Activated CD4-positive, alpha-beta T cell treated with anti-CD3 and anti-CD28 coated beads for 36 hours (primary cell): ENCODE results near the gene RPS6KL1. TPM values are rescaled to one million over a fixed set of nuclear protein-coding genes. Genes with fewer than 3 reads are reported as not detected.
"Not testable (repeated sequence)": the region's sequence is repeated elsewhere in the genome, so short reads cannot be mapped to it uniquely, and the experiment has no call there.

Experiments
- ATAC-seq: fragments of 200-7000 bp; cut with Tn5 transposase; one replicate; pipeline ENCODE4 v1.10.0; 2021; ENCODE audit warnings: mild to moderate bottlenecking, moderate library complexity
- CTCF ChIA-PET: fragments of 350-600 bp; sonication (Branson Sonifier 250); formaldehyde crosslinking; loops from one replicate; lab custom pipeline; 2021; ENCODE audit warnings: antibody characterized with exemption; lab: Charles Lee
- POLR2A ChIA-PET: fragments of 350-600 bp; sonication (Branson Sonifier 250); formaldehyde crosslinking; loops from one replicate; lab custom pipeline; 2021; ENCODE audit warnings: antibody characterized with exemption, inconsistent platforms; lab: Charles Lee
- DNase-seq: peaks from one replicate; pipeline ENCODE4 v3.0.0-alpha.2; 2020
- H3K27ac Mint-ChIP-seq: one replicate; pipeline ENCODE4 v1.8.0; 2021; ENCODE audit warnings: mixed read lengths
- H3K27me3 Mint-ChIP-seq: one replicate; pipeline ENCODE4 v1.8.0; 2021; ENCODE audit warnings: mixed read lengths
- H3K36me3 Mint-ChIP-seq: one replicate; pipeline ENCODE4 v1.8.0; 2021; ENCODE audit warnings: low read depth, mixed read lengths
- H3K4me1 Mint-ChIP-seq: one replicate; pipeline ENCODE4 v1.8.0; 2021; ENCODE audit warnings: mixed read lengths
- H3K4me3 Mint-ChIP-seq: one replicate; pipeline ENCODE4 v1.8.0; 2021; ENCODE audit warnings: mild to moderate bottlenecking, moderate library complexity, mixed read lengths
- H3K9me3 Mint-ChIP-seq: one replicate; pipeline ENCODE4 v1.8.0; 2021; ENCODE audit warnings: low read depth, mixed read lengths
- intact Hi-C, 2 experiments: fragments of 100-400 bp; cut with DNase I in 1 of 2; cut with micrococcal nuclease in 1 of 2; formaldehyde crosslinking; loops; one replicate each; pipeline versions ENCODE4 v1.14.2 to v1.15.1; 2022 to 2024; cut with DNase I, micrococcal nuclease
- total RNA-seq, 2 experiments: library from RNA; stranded (reverse); gene quantifications; one replicate each; pipeline ENCODE4 v1.2.3, GENCODE V29; 2021

Gene RPS6KL1
- total RNA-seq, 2 experiments from 2014 or later, result 5.6 to 6.0 TPM

- Mint-ChIP-seq H3K4me3 (no peak overlapping the region), H3K4me1 (peaks cover 22% of the 10 kb centered on the region), H3K27ac (no peak overlapping the region), H3K9me3 (peaks cover 3% of the 10 kb centered on the region), H3K27me3 (no peaks in the 10 kb centered on the region), H3K36me3 (no peaks in the 10 kb centered on the region)
- CTCF ChIA-PET, result interaction anchor here (0.6 to 2.4 kb wide), 8 partner anchors 10 to 978 kb away, joined by 3 to 9 read pairs (median 3); partner anchors contain the start of gene RPS6KL1
- ATAC-seq (no peak), DNase-seq (no peak)
- intact Hi-C loops, result no loop called here
- POLR2A ChIA-PET, result no interaction called here
Observed at GRCh38 chr14:74934476-74935359, 11.7 kb upstream of the RPS6KL1 start.

- no peak for ATAC-seq
- intact Hi-C loops, result no loop called here
- H3K27ac Mint-ChIP-seq, result no peak overlapping the region
- ChIA-PET POLR2A (no interaction called here), CTCF (interaction anchor here (0.5 to 1.2 kb wide), 7 partner anchors 11 to 74 kb away, joined by 3 to 6 read pairs (median 3); partner anchors contain the start of gene RPS6KL1)
- no peak for DNase-seq
- no peaks in the 10 kb centered on the region for H3K36me3 Mint-ChIP-seq
- H3K9me3 Mint-ChIP-seq, result peaks cover 3% of the 10 kb centered on the region
- no peaks in the 10 kb centered on the region for H3K27me3 Mint-ChIP-seq
- peaks cover 25% of the 10 kb centered on the region for H3K4me1 Mint-ChIP-seq
- H3K4me3 Mint-ChIP-seq, result no peak overlapping the region
Observed at GRCh38 chr14:74934041-74934440, 11.0 kb upstream of the RPS6KL1 start.

GRCh38 chr14:74932936-74933335 is 9.9 kb upstream of the RPS6KL1 start:
- H3K4me3 Mint-ChIP-seq, ATAC-seq, H3K9me3 Mint-ChIP-seq, intact Hi-C loops, DNase-seq, H3K27ac Mint-ChIP-seq, POLR2A ChIA-PET, H3K36me3 Mint-ChIP-seq, H3K27me3 Mint-ChIP-seq: not testable (repeated sequence)
- CTCF ChIA-PET, result interaction anchor here (0.6 to 1.9 kb wide), 5 partner anchors 12 to 644 kb away, joined by 3 to 11 read pairs (median 3); partner anchors contain the start of gene YLPM1
- H3K4me1 Mint-ChIP-seq, result peaks cover 22% of the 10 kb centered on the region

- Mint-ChIP-seq H3K27me3 (no peaks in the 10 kb centered on the region), H3K36me3 (no peaks in the 10 kb centered on the region), H3K4me1 (peaks cover 19% of the 10 kb centered on the region), H3K4me3 (no peak overlapping the region), H3K9me3 (no peaks in the 10 kb centered on the region), H3K27ac (peak overlapping the region; percentile 12)
- DNase-seq, result no peak
- peak; percentile 57 for ATAC-seq
- CTCF ChIA-PET, result interaction anchor here (1.0 to 2.1 kb wide), 4 partner anchors 11 to 169 kb away, joined by 3 to 11 read pairs (median 7); partner anchors contain the start of gene YLPM1
- intact Hi-C loops, result no loop called here
- POLR2A ChIA-PET, result no interaction called here
Observed at GRCh38 chr14:74932401-74932901, 9.4 kb upstream of the RPS6KL1 start.

GRCh38 chr14:74931744-74932143 is 8.7 kb upstream of the RPS6KL1 start:
- H3K9me3 Mint-ChIP-seq, DNase-seq, intact Hi-C loops, H3K27me3 Mint-ChIP-seq, H3K4me3 Mint-ChIP-seq, ATAC-seq, POLR2A ChIA-PET, H3K36me3 Mint-ChIP-seq, H3K27ac Mint-ChIP-seq: not testable (repeated sequence)
- peaks cover 12% of the 10 kb centered on the region for H3K4me1 Mint-ChIP-seq
- CTCF ChIA-PET, result interaction anchor here (0.6 to 2.1 kb wide), 6 partner anchors 11 to 214 kb away, joined by 3 to 11 read pairs (median 5); partner anchors contain the start of gene YLPM1

GRCh38 chr14:74929242-74929641 is 6.2 kb upstream of the RPS6KL1 start:
- H3K4me3 Mint-ChIP-seq, result no peak overlapping the region
- peaks cover 3% of the 10 kb centered on the region for H3K27me3 Mint-ChIP-seq
- ATAC-seq (no peak), DNase-seq (no peak)
- H3K27ac Mint-ChIP-seq, result no peak overlapping the region
- no peaks in the 10 kb centered on the region for H3K9me3 Mint-ChIP-seq
- intact Hi-C loops, result no loop called here
- no peaks in the 10 kb centered on the region for H3K36me3 Mint-ChIP-seq
- ChIA-PET POLR2A (interaction anchor here (0.6 kb wide), 1 partner anchor 19 kb away, joined by 3 read pairs; no protein-coding TSS in a partner anchor), CTCF (interaction anchor here (1.0 to 1.3 kb wide), 2 partner anchors 24 to 73 kb away, joined by 3 to 4 read pairs; no protein-coding TSS in a partner anchor)
- peaks cover 10% of the 10 kb centered on the region for H3K4me1 Mint-ChIP-seq

- H3K4me3 Mint-ChIP-seq, result no peak overlapping the region
Observed at GRCh38 chr14:74927225-74927624, 4.2 kb upstream of the RPS6KL1 start.

GRCh38 chr14:74924061-74924460 is 1.0 kb upstream of the RPS6KL1 start:
- H3K4me3 Mint-ChIP-seq, result no peak overlapping the region
- H3K36me3 Mint-ChIP-seq, result no peaks in the 10 kb centered on the region
- DNase-seq (no peak), ATAC-seq (no peak)
- H3K27me3 Mint-ChIP-seq, result peaks cover 6% of the 10 kb centered on the region
- intact Hi-C loops, result no loop called here
- peaks cover 11% of the 10 kb centered on the region for H3K4me1 Mint-ChIP-seq
- no peaks in the 10 kb centered on the region for H3K9me3 Mint-ChIP-seq
- CTCF ChIA-PET, result interaction anchor here (1.0 to 3.1 kb wide), 5 partner anchors 10 to 63 kb away, joined by 3 to 23 read pairs (median 7); no protein-coding TSS in a partner anchor
- H3K27ac Mint-ChIP-seq, result no peak overlapping the region
- POLR2A ChIA-PET, result interaction anchor here (0.6 kb wide), 1 partner anchor 61 kb away, joined by 3 read pairs; no protein-coding TSS in a partner anchor

More at GRCh38 chr14:74927225-74927624, 4.2 kb upstream of the RPS6KL1 start:
- Mint-ChIP-seq H3K27ac (no peak overlapping the region), H3K27me3 (peaks cover 6% of the 10 kb centered on the region), H3K4me1 (peaks cover 11% of the 10 kb centered on the region), H3K36me3 (no peaks in the 10 kb centered on the region), H3K9me3 (no peaks in the 10 kb centered on the region)
- POLR2A ChIA-PET, result no interaction called here
- ATAC-seq (no peak), DNase-seq (no peak)
- intact Hi-C loops, result no loop called here
- CTCF ChIA-PET, result interaction anchor here (0.9 kb wide), 1 partner anchor 160 kb away, joined by 3 read pairs; no protein-coding TSS in a partner anchor

- POLR2A ChIA-PET, result interaction anchor here (0.6 to 1.4 kb wide), 2 partner anchors 15 to 739 kb away, joined by 3 to 4 read pairs; partner anchors contain the start of gene TTLL5
- Mint-ChIP-seq H3K4me3 (peak overlapping the region; percentile 66), H3K27me3 (peaks cover 6% of the 10 kb centered on the region), H3K4me1 (peaks cover 10% of the 10 kb centered on the region), H3K36me3 (no peaks in the 10 kb centered on the region), H3K9me3 (no peaks in the 10 kb centered on the region), H3K27ac (peak overlapping the region; percentile 39)
- ATAC-seq (no peak), DNase-seq (no peak)
- CTCF ChIA-PET, result interaction anchor here (0.6 to 3.1 kb wide), 9 partner anchors 9 to 127 kb away, joined by 3 to 23 read pairs (median 4); no protein-coding TSS in a partner anchor
- intact Hi-C loops, result no loop called here
Observed at GRCh38 chr14:74921987-74922751, 891 bp downstream of the RPS6KL1 start.

GRCh38 chr14:74921053-74921620 is 1.9 kb downstream of the RPS6KL1 start:
- Mint-ChIP-seq H3K27me3 (peaks cover 6% of the 10 kb centered on the region), H3K36me3 (no peaks in the 10 kb centered on the region), H3K4me1 (peaks cover 10% of the 10 kb centered on the region), H3K4me3 (no peak overlapping the region), H3K9me3 (no peaks in the 10 kb centered on the region), H3K27ac (no peak overlapping the region)
- no peak for DNase-seq
- POLR2A ChIA-PET, result interaction anchor here (1.4 kb wide), 1 partner anchor 14 kb away, joined by 4 read pairs; no protein-coding TSS in a partner anchor
- intact Hi-C loops, result no loop called here
- CTCF ChIA-PET, result interaction anchor here (1.1 to 1.5 kb wide), 3 partner anchors 11 to 27 kb away, joined by 3 to 6 read pairs (median 4); no protein-coding TSS in a partner anchor
- ATAC-seq, result no peak
